WERI-Rb-1 (cell line): ENCODE measurements around the gene ZDHHC19.
"Not testable (repeated sequence)": the region's sequence is repeated elsewhere in the genome, so short reads cannot be mapped to it uniquely, and the experiment has no call there.

Experiments used
- DNase-seq: peaks from one replicate; pipeline ENCODE4 v3.0.0-alpha.2; 2020
- H3K27ac ChIP-seq: fragments of 250-450 bp; sonication (Bioruptor Pico); 2 replicates; pipeline ENCODE4 v1.5.1; 2020; ENCODE audit warnings: mild to moderate bottlenecking, moderate library complexity
- H3K27me3 ChIP-seq: fragments of 250-450 bp; sonication (Bioruptor Pico); 2 replicates; pipeline ENCODE4 v1.5.1; 2021; ENCODE audit warnings: mild to moderate bottlenecking, low read depth, moderate library complexity; ENCODE audit not compliant: insufficient read depth, severe bottlenecking
- H3K36me3 ChIP-seq: fragments of 250-450 bp; sonication (Bioruptor Pico); 2 replicates; pipeline ENCODE4 v1.5.1; 2020; ENCODE audit warnings: mild to moderate bottlenecking, moderate library complexity
- H3K4me3 ChIP-seq: 2 replicates; pipeline ENCODE4 v1.5.1; 2011; ENCODE audit warnings: low read depth, mild to moderate bottlenecking, control low read depth, low read length
- H3K9me3 ChIP-seq: fragments of 250-450 bp; sonication (Bioruptor Pico); 2 replicates; pipeline ENCODE4 v1.5.1; 2021; ENCODE audit warnings: mild to moderate bottlenecking, moderate library complexity; ENCODE audit not compliant: severe bottlenecking
- TF ChIP-seq, protein P1 (sequence below): IDR thresholded peaks from 2 replicates; pipeline ENCODE4 v1.5.1; 2011; ENCODE audit warnings: low read depth, mild to moderate bottlenecking, control low read depth, inconsistent platforms, low read length

Gene ZDHHC19

DNA sequence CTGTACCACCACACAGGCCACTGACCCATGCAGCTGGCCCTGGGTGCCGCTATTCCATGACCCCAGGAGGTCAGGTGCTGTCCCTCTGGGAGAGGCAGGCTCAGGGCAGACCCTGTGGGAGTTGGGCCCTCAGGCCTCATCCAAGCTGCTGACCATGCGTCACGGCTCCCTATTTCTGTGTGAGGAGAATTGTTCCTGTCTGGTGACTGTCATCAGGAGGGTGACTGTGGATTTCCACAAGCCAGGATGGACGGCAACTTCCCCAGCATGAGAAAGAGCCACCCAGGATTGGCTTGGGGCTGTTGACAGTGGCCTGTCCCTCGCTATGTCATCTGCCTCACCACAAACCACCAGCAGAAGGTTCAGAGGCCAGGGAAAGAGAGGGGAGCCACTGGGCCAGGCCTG lies 41.4 kb downstream of the ZDHHC19 start:
- DNase-seq = no peak
- no peak overlapping the region for H3K4me3 ChIP-seq
- no peaks in the 10 kb centered on the region for H3K36me3 ChIP-seq
- no peaks in the 10 kb centered on the region for H3K9me3 ChIP-seq
- no peak overlapping the region for H3K27ac ChIP-seq
- no peaks in the 10 kb centered on the region for H3K27me3 ChIP-seq
- TF ChIP-seq, protein P1, sequence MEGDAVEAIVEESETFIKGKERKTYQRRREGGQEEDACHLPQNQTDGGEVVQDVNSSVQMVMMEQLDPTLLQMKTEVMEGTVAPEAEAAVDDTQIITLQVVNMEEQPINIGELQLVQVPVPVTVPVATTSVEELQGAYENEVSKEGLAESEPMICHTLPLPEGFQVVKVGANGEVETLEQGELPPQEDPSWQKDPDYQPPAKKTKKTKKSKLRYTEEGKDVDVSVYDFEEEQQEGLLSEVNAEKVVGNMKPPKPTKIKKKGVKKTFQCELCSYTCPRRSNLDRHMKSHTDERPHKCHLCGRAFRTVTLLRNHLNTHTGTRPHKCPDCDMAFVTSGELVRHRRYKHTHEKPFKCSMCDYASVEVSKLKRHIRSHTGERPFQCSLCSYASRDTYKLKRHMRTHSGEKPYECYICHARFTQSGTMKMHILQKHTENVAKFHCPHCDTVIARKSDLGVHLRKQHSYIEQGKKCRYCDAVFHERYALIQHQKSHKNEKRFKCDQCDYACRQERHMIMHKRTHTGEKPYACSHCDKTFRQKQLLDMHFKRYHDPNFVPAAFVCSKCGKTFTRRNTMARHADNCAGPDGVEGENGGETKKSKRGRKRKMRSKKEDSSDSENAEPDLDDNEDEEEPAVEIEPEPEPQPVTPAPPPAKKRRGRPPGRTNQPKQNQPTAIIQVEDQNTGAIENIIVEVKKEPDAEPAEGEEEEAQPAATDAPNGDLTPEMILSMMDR = no peak

DNA sequence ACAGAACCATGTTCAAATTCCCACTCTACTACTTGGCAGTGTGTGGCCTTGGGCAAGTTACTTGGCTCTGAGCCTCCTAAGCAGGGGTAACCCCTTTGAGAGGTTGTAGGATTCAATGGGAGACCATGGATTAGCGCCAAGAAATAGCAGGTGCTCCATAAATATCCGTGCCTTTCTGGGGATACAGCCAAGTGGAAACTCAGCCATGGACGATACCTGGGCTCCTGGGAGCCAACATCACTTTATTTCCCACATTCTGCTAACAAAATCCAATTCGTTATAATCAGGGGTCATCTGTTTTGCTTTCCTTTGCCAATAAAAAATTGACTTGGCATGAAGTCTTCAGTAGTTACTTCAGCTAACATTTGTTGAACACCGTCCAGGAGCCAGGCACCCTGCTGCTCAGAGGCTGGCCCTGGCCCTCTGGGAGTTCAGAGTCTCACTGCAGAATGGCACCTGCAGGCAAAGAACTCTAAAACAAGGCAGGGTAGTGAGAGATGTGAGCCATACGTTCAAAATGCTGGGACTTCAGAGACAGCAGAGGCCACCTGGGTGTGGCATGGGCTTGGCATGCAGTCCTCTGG lies 42.3 kb downstream of the ZDHHC19 start:
- no peaks in the 10 kb centered on the region for H3K27me3 ChIP-seq
- no peak overlapping the region for H3K27ac ChIP-seq

DNA sequence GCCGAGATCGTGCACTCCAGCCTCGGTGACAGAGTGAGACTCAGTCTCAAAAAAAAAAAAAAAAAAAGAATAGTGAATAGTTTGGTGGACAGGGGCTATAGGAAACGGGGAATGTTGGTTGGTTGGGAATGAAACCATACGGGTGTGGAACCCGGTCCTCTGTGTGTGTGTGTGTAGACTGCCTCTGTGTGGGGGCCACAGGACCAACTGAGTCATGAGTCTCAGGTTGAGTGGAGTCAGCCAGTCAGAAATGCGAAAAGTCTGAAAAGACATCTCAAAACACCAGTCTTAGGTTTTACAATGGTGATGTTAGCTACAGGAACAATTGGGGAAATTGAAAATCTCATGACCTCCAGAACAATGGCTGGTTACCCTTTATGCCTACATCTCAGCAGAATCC lies 44.5 kb downstream of the ZDHHC19 start:
- TF ChIP-seq, protein P1 = no peak
- Histone ChIP-seq H3K36me3 (no peaks in the 10 kb centered on the region), H3K27ac (no peak overlapping the region), H3K4me3 (no peak overlapping the region), H3K9me3 (no peaks in the 10 kb centered on the region), H3K27me3 (no peaks in the 10 kb centered on the region)
- no peak for DNase-seq

More for the DNA sequence above, 42.3 kb downstream of the ZDHHC19 start:
- H3K4me3 ChIP-seq = no peak overlapping the region
- no peak for DNase-seq
- H3K36me3 ChIP-seq = no peaks in the 10 kb centered on the region
- H3K9me3 ChIP-seq = no peaks in the 10 kb centered on the region
- TF ChIP-seq, protein P1 = no peak

DNA sequence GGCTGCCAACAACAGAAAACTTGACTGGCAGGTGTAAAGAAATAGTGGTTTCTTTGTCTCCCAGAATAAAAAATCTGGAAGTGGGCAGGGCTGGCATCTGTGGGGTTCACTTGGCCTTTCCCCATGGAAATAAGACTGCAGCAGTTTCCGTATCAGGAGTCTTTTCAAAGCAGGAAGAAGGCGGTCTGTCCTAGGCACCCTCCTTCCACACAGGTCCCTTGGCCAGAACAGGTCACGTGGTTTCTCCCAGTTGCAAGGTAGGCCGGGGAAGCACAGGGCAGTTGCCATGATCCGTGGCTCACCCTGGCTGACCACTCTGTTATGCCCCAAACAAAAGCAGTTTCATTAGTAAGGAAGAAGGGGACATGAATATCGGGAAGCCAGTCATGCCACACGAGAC lies 45.4 kb downstream of the ZDHHC19 start:
- H3K36me3 ChIP-seq = no peaks in the 10 kb centered on the region
- no peak overlapping the region for H3K4me3 ChIP-seq
- TF ChIP-seq, protein P1 = no peak
- H3K27me3 ChIP-seq = no peaks in the 10 kb centered on the region
- no peak for DNase-seq
- no peak overlapping the region for H3K27ac ChIP-seq
- no peaks in the 10 kb centered on the region for H3K9me3 ChIP-seq

DNA sequence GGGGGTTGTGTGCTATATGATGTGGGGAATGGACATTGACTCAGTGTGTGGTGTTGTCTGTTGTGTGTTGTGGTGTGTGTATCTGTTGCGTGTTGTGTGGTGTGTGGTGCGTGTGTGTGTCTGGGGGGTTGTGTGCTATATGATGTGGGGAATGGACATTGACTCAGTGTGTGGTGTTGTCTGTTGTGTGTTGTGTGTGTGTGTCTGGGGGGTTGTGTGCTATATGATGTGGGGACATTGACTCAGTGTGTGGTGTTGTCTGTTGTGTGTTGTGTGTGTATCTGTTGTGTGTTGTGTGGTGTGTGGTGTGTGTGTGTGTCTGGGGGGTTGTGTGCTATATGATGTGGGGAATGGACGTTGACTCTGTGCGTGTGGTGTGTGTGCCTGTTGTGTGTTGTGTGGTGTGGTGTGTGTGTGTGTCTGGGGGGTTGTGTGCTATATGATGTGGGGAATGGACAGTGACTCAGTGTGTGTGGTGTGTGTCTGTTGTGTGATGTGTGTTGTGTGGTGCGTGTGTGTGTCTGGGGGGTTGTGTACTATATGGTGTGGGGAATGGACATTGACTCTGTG lies 46.1 kb downstream of the ZDHHC19 start:
- not testable (repeated sequence) for H3K9me3 ChIP-seq, H3K27ac ChIP-seq, H3K4me3 ChIP-seq, H3K27me3 ChIP-seq, H3K36me3 ChIP-seq, DNase-seq

DNA sequence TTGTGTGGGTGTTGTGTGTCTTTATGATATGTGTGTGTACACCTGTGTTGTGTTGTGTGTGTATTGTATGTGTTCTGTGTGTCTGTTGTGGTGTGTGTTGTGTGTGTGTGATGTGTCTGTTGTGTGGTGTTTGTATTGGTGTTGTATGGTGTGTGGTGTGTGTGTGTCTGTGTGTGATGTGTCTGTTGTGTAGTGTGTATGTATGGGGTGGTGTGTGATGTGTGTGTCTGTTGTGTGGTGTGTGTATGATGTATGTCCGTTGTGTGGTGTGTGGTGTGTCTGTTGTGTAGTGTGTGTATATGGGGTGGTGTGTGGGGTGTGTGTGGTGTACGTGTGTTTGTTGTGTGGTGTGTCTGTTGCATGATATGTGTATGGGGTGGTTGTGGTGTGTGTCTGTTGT lies 46.6 kb downstream of the ZDHHC19 start:
- Histone ChIP-seq H3K36me3 (no peaks in the 10 kb centered on the region), H3K27ac (no peak overlapping the region), H3K27me3 (no peaks in the 10 kb centered on the region), H3K4me3 (no peak overlapping the region), H3K9me3 (no peaks in the 10 kb centered on the region)
- TF ChIP-seq, protein P1 = no peak
- no peak for DNase-seq
